Suppressor macrophage treated with lipopolysaccharide for 4 hours (primary cell): Measurements from ENCODE around the gene UBAP1.
"Not testable (repeated sequence)": the region's sequence is repeated elsewhere in the genome, so short reads cannot be mapped to it uniquely, and the experiment has no call there.

Experiments
- DNase-seq: peaks from one replicate; pipeline ENCODE4 v3.0.0-alpha.2; 2020

Gene UBAP1

DNA sequence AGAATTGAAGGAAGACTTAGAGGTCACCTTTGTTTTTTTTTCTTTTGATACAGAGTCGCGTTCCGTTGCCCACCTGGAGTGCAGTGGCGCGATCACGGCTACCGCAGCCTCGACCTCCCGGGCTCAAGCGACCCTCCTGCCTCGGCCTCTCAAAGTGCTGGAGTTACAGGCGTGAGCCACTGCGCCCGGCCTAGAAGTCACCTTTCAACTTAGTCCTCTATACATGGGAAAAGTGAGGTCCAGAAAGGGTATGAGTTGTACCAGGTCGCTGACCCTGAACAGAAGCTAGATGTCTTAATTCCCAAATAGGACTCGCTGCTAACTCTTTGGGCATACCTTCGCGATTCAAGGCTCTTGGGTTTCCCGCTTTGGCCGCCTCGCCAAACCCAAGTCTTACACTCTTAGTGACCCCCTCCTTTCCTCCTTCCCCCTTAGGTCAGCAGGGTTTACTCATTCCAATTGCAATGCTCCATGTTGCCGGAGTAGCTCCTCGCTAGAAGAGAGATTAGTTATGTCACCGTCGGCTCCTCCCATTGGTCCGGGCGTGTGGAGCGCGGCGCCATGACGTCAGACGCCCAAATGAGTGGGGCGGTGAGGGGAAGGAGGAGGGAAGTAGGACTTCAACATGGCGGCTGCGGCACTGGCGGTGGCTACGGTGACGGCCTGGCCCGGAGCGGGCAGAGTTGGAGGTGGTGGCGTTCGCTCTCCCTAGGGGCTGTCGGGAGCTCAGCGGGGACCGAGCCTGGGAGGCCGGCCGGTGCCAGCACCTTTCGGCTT lies at the start of gene UBAP1:
Gene UBAP1 (plus strand): TSS at position 608 of the 777 bp plus-strand sequence. CDS start 41,872 bp downstream, outside the sequence.
- peak; percentile 99 for DNase-seq

DNA sequence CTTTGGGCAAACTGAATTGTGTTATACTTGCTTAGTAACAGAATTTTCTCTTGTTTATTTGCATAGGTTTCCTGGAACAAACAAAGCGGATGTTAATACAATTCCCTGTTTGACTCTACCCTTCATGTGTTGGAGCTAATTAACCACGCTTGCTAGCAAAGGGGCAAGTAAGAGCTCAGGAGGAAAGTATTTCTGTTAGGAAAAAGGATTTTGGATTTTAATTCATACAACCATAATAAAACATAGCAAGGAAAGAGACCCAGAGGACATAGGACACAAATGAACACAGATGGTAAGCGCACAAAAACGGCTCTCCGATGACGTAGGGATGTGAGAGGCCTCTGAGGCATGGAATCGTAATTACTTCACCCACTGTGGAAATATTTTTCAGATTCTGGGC lies 47.3 kb upstream of the UBAP1 start:
- no peak for DNase-seq

DNA sequence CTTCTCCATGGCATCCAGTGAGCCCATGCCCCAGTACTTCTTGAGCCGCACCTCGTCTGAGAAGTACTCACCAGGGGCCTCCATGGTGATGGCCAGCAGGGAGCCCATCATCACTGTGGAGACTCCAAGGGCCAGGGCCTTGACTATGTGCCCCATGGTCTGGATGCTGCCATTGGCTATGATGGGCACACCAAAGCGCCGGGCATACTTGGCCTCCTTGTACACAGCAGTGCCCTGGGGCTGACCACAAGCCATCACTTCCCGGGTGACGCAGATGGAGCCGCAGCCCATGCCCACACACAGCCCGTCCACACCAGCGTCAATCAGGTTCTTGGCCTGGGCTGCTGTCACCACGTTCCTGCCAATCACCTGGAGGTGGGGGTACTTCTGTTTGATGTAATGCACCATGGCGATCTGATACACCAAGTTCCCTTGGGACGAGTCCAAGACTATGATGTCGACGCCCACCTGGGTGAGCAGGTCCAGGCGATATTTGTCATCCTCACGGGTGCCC lies 45.4 kb upstream of the UBAP1 start:
- DNase-seq = no peak

DNA sequence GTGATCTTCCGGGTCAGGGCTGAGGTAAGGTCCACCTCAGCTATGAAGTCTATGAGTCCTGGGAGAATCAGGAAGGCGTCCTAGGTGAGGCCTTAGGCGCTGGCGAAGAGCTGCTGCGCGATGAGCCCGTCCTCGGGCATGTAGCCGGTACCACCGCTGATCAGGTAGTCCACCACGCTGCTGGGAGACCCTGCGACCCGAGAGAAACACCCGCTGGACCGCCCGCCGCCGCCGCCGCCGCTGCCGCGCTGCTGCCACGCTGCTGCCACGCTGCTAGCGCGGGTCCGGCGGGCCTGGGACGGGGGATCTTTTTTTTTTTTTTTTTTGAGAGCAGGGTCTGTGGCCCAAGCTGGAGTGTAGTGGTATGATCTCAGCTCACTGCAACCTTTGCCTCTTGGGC lies 44.3 kb upstream of the UBAP1 start:
- no peak for DNase-seq

DNA sequence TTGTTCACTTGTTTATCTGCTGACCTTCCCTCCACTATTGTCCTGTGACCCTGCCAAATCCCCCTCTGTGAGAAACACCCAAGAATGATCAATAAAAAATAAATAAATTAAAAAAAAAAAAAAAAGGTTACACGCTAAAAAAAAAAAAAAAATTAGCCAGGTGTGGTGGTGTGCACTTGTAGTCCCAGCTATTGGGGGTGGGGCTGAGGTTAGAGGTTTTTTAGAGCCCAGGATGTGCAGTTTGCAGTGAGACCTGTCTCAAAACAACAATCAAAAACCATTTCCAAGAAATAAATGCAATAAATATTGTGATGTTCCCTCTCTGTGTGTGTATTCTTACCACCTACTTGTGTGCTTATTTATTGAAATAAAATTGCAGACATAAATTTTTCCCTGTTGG lies 40.2 kb upstream of the UBAP1 start:
- not testable (repeated sequence) for DNase-seq

DNA sequence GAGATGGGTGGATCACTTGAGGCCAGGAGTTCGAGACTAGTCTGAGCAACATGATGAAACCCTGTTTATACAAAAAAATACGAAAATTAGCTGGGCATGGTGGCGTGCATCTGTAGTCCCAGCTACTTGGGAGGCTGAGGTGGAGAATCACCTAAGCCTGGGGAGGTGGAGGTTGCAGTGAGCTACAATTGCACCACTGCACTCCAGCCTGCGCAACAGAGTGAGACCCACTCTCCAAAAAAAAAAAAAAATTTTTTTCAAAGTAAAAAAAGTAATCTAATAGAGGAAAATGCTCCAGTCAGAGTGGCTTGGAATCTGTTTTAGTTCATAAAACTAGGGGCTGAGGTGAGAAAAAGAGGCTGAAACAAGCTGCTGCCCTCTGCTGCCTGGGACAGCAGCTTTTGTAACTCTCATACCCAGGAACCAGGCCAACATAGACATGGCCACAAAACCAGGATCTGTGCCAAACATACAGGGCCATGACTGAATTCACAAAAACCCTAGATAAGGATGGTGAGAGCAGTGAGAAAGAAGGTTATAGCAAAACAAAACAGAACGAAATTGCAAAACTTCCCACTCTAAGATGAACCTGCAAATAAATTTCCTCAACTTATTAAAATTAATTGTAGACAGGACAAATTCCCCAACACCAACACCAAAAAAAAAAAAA lies 39.2 kb upstream of the UBAP1 start:
- DNase-seq = no peak

DNA sequence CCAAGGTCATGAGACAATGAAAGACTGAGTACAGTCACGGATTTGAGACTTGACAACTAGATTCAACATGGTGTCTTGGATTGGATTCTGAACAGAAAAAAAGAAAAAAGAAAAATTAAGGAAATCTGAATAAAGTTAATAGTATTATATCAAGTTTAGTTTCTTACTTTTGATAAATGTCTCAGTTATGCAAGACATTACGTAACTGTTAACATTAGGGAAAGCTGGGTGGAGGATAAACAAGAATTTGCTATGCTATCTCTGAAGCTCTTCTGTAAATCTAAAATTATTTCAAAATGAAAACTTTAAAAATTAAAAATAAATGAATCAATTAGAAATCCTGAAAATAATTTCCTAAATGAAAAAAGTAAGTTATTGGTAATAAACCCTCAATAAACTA lies 38.0 kb upstream of the UBAP1 start:
- DNase-seq = no peak

DNA sequence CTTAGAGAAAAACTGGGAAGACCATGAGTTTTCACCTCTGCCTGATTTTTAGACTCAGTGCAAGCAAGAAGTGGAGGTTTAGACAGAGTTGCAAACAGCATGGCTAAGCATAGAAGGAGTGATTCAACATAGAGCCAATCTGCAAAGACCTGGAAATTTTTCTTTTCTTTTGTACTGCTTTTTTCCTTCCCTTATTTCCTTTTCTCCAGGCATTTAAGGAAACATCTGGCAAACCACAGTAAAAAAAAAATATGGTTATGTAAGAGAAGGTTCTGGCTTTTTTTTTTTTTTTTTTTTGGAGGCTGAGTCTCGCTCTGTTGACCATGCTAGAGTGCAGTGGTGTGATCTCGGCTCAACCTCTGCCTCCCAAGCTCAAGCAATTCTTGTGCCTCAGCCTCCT lies 35.7 kb upstream of the UBAP1 start:
- DNase-seq = no peak

DNA sequence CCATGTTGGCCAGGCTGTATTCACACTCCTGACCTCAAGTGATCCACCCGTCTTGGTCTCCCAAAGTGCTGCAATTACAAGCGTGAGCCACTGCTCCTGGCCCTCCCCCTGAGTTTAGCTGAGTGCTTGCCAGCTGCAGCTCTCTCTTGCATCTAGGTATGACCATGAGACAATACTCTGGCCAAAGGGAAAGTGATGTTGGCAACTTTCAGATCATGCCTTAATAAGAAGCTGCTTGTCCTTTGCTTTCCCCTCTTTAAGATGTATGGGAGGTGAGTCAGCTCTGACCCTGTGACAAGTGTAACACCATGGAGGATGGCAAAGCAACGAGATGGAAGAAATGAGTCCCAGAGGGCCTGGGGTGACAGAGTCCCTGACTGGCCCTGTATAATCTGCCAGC lies 33.7 kb upstream of the UBAP1 start:
- no peak for DNase-seq

DNA sequence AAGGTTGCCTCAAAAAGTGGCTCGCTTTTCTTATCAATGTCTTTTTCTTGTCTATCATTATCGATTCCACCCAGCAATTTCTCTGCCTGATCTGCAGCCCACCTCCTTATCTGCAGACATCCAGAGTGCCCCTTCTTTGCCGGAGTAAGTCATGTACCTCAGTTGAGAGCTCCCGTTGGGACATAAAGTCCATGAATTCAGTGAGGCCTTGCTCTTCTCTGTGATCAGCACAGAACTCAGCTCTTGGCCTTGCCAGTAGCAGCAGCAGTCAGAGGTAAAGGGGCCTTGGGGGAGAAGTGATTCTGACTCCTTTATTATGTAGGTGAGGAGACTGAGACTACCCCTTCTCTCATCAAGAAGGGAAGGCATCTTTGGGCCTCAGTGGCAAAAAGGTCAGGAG lies 27.4 kb upstream of the UBAP1 start:
- no peak for DNase-seq

DNA sequence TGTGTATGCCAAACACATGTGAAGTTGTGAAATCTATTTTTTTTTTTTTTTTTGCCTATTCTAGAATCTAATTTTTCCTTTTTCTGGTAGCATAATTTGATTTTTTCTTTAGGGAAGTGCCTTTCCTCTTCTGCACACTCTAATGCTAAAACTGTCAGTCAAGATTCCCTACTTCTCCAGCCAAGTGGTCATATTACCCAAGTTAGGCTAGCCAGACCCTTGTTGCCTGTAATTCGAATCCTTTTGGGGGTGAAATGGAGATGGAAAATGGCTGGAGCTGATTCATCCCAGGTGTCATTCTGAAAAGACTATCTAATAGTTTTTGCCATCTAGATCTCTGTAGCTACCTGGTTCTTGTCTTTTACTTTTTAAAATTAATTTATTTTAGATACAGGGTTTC lies 24.8 kb upstream of the UBAP1 start:
- no peak for DNase-seq

DNA sequence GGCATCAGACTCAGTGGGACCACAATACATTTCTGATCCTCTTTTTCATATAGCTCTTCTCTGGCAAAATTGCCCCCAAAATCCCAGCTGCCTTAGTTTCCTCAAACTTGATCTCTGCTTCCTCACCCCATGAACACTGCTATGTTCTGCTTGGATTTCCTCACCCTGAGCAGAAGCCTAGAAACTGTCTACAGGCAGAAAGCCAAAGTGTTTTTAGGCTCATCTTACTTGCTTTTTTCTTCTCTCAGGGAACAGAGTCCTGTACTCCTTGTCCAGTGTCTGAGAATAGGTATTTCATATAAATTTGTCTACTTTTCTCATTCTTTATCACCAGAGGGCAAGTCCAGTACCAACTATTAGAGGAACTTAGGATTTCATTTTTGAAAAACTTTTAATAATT lies 21.5 kb upstream of the UBAP1 start:
- no peak for DNase-seq

DNA sequence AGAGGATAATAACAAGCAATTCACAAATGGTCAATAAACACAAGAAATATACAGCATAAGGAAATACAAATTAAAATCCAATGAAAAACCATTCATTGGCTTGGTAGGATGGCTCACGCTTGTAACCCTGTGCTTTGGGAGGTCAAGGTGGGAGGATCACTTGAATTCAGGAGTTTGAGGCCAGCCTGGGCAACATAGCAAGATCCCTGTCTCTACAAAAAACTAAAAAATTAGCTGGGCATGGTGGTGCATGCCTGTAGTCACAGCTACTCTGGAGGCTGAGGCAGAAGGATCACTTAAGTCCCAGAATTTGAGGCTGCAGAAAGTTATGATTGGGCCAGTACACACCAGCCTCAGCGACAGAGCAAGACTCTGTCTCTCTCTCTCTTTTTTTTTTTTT lies 20.9 kb upstream of the UBAP1 start:
- no peak for DNase-seq

DNA sequence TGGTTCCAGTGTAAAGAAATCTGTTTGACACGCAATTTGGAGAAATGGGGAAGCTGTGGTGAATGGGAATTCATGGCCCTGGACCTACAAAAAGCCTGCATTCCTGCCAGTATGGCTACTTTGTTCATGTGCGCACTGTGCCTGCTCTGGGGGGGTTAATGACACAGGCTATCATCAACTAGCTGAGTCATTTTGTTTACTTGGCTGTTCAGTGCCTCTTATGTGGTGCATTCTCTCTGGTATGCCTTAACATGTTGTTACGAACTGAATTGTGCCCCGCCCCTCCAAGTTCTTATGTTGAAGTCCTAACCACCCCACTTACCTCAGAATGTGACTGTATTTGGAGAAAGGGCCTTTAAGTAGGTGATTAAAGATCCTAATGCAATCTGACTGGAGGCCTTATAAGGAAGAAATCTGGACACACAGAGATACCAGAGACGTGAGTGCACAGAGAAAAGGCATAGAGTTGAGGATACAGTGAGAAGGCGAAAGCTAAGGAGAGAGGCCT lies 20.4 kb upstream of the UBAP1 start:
- peak; percentile 29 for DNase-seq

DNA sequence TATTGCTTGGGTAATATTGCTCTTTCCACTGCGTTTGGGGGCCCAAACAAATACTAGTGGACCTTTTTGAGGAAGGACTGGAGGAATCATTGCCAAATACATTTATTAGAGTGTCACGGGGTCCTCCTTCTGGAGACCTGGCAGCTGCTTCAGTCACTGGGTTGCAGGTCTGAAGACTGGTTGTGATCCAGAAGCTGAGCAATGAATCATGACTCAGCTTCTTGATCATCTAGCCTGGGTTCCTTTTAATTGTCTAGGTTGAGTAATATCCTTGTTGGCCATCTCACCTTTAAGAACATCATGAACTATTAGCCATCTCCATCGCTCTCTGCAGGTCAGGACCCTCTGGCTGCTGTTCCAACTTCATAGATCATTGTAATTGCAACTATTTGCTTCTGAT lies 15.4 kb upstream of the UBAP1 start:
- no peak for DNase-seq

DNA sequence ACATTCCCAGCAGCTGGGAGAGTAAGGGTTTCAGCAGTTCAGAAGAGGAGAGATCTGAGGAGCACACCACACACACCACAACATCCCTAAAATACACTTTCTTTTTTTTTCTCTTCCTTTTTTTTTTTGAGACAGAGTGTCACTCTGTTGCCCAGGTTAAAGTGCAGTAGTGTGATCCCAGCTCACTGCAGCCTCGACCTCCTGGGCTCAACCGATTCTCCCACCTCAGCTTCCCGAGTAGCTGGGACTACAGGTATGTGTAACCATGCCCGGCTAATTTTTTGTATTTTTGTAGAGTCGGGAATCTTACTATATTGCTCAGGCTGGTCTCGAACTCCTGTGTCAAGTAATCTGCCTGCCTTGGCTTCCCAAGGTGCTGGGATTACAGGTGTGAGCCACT lies 9.7 kb upstream of the UBAP1 start:
- no peak for DNase-seq

DNA sequence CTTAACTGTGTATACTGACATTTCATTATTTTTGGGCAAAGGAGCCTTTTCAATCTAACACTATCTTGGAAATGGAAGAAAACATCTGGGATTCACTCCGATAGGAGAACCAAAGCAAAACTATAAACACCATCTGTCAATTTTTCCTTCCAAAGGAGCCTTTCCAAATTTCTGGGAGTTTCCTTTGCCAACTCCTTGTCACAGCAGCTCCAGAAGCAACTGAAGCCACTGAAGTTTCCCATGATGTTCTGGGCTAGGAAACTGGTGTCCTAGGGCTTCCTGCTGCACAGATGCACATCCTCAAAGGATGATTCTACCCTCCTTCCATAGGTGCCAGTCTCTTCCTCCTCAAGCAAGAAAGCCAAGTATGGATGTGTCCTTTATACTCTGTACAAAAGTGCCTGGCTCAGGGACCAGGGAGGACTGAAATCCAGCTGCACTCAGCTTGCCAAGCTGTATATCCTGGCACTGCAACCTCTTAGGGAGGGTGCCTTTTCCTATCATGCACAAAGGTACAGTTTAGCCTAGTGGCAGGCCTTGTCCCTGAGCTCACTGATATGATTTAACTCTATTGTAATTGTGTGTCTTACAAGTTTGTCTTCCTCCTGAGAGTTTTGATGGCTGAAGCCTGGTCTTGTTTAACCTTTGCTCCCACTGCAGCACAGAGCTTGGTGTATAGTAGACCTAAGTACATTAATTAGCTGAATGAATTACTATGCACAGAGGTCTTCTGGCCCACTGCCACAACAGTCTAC lies 8.4 kb upstream of the UBAP1 start:
- no peak for DNase-seq

DNA sequence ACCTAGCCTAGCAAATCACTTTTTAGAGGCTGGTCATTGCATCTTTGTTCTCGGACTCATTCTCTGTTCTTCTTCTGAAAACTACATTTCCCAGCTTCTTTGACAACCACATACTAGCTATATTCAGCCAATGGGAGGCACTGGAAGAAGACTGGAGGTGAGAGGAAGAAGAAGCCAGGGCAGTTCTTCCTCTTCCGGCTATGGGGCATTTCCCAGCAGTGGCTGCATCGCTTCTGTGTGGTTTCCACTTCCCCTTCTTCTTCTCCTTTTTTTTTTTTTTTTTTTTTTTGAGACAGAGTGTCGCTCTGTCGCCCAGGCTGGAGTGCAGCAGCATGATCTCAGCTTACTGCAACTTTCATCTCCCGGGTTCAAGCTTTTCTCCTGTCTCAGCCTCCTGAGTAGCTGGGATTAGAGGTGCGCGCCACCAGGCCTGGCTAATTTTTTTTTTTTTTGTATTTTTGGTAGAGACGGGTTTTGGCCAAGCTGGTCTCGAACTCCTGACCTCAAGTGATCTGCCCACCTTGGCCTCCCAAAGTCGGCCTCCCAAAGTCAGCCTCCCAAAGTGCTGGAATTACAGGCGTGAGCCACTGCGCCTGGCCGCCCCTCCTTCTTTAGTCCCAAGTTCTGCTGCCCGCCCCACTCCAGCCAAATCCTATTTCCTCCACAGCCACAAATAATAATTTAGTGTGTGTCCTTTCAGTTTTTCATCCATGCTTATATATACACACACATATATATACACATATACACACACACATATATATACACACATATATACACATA lies 6.9 kb upstream of the UBAP1 start:
- peak; percentile 84 for DNase-seq

DNA sequence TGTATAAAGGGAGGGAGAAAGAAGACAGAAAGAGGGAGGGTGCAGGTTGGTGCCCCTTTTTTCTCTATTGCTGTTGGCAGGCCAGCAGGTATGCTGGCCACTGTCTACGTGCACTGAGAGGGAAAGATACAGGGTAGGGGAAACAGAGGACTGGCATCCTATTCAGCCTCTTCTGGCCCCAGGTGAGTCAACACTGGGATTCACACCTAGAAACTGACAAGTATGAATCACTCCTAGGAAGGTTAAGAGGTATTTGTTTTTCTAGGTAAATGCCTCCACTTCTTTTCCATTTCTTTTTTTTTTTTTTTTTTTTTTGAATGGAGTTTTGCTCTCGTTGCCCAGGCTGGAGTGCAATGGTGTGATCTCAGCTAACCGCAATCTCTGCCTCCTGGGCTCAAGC lies 2.8 kb upstream of the UBAP1 start:
- DNase-seq = no peak

DNA sequence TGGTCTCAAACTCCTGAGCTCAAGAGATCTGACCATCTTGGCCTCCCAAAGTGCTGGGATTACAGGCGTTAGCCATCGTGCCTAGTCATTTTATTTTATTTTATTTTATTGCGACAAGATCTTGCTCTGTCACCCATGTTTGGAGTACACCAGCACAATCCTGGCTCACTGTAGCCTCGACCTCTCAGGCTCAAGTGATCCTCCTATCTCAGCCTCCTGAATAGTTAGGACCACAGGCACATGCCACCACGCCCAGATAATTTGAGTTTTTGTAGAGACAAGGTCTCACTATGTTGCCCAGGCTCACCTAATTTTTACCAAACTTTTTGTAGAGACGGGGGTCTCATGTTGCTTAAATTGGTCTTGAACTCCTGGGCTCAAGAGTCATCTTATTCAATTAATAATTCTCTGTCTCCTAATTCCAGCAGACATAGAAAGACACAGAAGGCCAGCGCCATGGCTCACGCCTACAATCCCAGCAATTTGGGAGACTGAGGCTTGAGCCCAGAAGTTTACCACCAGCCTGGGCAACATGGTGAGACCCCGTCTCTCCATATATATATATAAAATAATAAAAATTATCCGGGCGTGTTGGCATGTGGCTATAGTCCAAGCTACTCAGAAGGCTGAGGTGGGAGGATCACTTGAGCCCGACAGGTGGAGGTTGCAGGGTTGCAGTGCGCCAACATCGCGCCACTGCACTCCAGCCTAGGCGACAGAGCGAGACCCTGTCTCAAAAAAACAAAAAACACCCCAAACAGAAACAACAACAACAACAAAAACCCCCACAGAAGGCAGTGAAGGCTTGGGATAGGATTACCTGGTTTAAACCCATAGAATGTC lies 1.0 kb upstream of the UBAP1 start:
- no peak for DNase-seq

DNA sequence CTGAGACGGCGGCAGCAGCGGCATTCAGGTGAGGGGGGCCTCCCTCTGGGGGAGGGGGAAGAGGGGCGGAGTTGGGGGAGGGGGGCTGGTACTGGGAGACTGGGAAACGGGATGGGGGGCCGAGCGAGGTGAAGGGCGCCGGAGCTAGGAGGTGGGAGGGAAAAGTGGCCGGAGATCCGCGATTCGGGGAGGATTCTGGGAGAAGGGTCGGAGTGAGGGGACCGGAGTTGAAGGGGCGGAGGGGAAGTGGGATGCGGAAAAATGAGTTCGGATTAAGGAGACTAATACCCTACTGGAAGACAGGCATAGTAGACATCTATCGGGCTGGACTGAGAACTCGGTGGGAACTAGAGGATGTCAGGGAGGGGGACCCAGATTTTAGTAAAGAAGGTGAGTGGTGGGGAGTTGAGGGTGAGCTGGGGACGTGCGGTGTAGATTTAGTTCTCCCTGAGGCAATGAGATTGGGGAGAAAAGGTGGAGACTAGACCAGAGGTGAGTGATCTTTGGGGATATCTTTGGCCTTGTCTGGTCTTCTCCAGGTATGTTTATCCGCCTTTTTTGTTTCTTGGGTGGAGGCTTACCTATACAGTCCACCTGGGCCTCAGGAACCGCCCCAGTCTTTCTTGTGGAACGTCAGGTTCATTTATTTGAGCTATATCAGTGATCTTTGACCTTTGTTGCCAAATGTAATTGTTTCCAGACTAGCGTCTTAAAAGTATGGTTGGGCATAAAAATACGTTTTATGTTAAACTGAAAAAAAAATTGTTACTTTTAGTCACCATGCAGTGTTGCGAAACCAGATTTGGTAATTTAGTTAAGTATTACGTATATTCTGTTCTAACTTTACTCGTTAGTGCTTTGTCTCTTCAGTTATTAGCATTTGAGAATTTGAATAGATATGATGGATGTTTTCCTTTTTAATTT lies 632 bp downstream of the UBAP1 start:
- DNase-seq = peak; percentile 87
